Gastroesophageal sphincter (tissue), 3 donors: ENCODE measurements around the gene IGSF6.

Source experiments
- POLR2AphosphoS5 ChIP-seq: sonication (generic); formaldehyde crosslinking; IDR thresholded peaks from one replicate; pipeline ENCODE4 v1.6.1; 2017; ENCODE audit warnings: antibody characterized with exemption
- TF ChIP-seq, protein P1 (sequence below), 4 experiments: fragments of 200-600 bp in 2 of 4; fragments of 450-650 bp in 2 of 4; sonication (generic) in 1 of 4; IDR thresholded peaks; one replicate each; pipeline ENCODE4 v1.5.1; 2017 to 2019; ENCODE audit warnings: antibody characterized with exemption in 4 of 4, mild to moderate bottlenecking in 2 of 4, moderate library complexity in 2 of 4

DNA sequence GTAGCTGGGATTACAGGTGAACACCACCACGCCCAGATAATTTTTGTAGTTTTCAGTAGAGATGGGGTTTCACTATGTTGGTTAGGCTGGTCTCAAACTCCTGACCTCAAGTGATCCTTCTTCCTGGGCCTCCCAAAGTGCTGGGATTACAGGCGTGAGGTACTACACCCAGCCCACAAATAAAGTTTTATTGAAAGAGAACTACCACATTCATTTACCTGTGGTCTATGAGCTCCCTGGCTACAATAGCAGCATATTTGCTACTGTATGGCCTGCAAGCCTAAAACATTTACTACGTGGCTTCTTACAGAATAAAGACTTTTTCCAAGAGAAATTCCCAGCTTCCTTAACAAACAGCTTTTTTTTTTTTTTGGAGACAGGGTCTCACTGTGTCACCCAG is 49.6 kb downstream of the IGSF6 start:
- TF ChIP-seq, protein P1, sequence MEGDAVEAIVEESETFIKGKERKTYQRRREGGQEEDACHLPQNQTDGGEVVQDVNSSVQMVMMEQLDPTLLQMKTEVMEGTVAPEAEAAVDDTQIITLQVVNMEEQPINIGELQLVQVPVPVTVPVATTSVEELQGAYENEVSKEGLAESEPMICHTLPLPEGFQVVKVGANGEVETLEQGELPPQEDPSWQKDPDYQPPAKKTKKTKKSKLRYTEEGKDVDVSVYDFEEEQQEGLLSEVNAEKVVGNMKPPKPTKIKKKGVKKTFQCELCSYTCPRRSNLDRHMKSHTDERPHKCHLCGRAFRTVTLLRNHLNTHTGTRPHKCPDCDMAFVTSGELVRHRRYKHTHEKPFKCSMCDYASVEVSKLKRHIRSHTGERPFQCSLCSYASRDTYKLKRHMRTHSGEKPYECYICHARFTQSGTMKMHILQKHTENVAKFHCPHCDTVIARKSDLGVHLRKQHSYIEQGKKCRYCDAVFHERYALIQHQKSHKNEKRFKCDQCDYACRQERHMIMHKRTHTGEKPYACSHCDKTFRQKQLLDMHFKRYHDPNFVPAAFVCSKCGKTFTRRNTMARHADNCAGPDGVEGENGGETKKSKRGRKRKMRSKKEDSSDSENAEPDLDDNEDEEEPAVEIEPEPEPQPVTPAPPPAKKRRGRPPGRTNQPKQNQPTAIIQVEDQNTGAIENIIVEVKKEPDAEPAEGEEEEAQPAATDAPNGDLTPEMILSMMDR (IDR thresholded peaks at IDR 0.05) = no peak
- no peak for TF ChIP-seq POLR2AphosphoS5
